Kasumi-1 (cell line): ENCODE measurements around the gene PTCRA.

Experiments used
- DNase-seq, 2 experiments: peaks; one replicate each; lab custom pipeline; 2025; lab: John Stamatoyannopoulos, UW

PTCRA gene

GRCh38 chr6:42973926-42974325, 58.1 kb downstream of the PTCRA start:
- DNase-seq: no peak

GRCh38 chr6:42974919-42975505, 59.2 kb downstream of the PTCRA start:
- DNase-seq: no peak
